H1 (cell line): ENCODE data around the gene FGD6.

ENCODE experiments used
- CHD2 ChIP-seq: IDR thresholded peaks from 2 replicates; pipeline ENCODE4 v1.6.1; 2012; ENCODE audit warnings: low read length, improper control_type of control experiment
- HDAC6 ChIP-seq: IDR thresholded peaks from one replicate; pipeline ENCODE4 v1.7.1; 2012; ENCODE audit warnings: low read depth, mild to moderate bottlenecking, inconsistent platforms, low read length, moderate library complexity
- MAFK ChIP-seq: IDR thresholded peaks from 2 replicates; pipeline ENCODE4 v1.6.1; 2012; ENCODE audit warnings: low read depth, mild to moderate bottlenecking, improper control_type of control experiment, low read length
- SIN3A ChIP-seq, 2 experiments: IDR thresholded peaks in 1 of 2; conservative IDR thresholded peaks in 1 of 2; 2 replicates each; pipeline ENCODE4 v1.6.1; 2011 to 2012; ENCODE audit warnings: low read length in 2 of 2, improper control_type of control experiment in 1 of 2, low read depth in 1 of 2, mild to moderate bottlenecking in 1 of 2
- TF ChIP-seq, protein P1 (sequence below), 3 experiments: IDR thresholded peaks; 1 replicate in 2 of 3; 2 replicates in 1 of 3; pipeline versions ENCODE4 v1.5.1 to v1.6.1; 2011; ENCODE audit warnings: low read length in 3 of 3, mild to moderate bottlenecking in 3 of 3, inconsistent platforms in 2 of 3, low read depth in 1 of 3, moderate library complexity in 1 of 3; ENCODE audit not compliant: insufficient read depth in 1 of 3; ENCODE audit errors: control extremely low read depth in 1 of 3

DNA sequence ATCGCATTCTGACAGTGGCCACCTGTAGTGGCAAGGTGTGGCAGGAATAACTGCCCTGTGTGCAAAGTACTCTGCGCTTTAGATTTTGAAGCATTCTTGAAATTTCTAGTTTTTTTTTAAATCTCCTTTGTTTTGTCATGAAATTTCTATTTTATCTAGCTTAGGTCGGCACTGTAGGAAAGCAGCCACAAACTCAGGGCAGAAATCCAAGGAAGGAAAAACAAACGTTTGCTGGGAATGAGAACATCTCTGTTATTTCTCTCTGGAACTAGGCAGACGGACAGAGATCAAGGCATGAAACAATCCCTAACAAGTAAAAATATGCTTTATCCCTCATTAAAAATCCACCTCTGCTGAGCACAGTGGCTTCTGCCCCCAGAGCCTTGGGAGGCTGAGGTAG is 142.5 kb downstream of the FGD6 start:
- TF ChIP-seq SIN3A (conservative IDR thresholded peaks at IDR 0.05 in 1 of 2, IDR thresholded peaks at IDR 0.05 in 1 of 2; ENCODE audit: low read depth in 1 of 2, low read length in 2 of 2) (no peak), HDAC6 (no peak), CHD2 (no peak), MAFK (no peak)
- TF ChIP-seq, protein P1, sequence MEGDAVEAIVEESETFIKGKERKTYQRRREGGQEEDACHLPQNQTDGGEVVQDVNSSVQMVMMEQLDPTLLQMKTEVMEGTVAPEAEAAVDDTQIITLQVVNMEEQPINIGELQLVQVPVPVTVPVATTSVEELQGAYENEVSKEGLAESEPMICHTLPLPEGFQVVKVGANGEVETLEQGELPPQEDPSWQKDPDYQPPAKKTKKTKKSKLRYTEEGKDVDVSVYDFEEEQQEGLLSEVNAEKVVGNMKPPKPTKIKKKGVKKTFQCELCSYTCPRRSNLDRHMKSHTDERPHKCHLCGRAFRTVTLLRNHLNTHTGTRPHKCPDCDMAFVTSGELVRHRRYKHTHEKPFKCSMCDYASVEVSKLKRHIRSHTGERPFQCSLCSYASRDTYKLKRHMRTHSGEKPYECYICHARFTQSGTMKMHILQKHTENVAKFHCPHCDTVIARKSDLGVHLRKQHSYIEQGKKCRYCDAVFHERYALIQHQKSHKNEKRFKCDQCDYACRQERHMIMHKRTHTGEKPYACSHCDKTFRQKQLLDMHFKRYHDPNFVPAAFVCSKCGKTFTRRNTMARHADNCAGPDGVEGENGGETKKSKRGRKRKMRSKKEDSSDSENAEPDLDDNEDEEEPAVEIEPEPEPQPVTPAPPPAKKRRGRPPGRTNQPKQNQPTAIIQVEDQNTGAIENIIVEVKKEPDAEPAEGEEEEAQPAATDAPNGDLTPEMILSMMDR (IDR thresholded peaks at IDR 0.05; ENCODE audit: control extremely low read depth in 1 of 3, insufficient read depth in 1 of 3, low read depth in 1 of 3, low read length in 3 of 3), result no peak
